Measurements from ENCODE around the gene CNPY3.
A peak's percentile ranks its signal among the peaks of the same experiment; 100 is the strongest.

CNPY3 gene

DNA sequence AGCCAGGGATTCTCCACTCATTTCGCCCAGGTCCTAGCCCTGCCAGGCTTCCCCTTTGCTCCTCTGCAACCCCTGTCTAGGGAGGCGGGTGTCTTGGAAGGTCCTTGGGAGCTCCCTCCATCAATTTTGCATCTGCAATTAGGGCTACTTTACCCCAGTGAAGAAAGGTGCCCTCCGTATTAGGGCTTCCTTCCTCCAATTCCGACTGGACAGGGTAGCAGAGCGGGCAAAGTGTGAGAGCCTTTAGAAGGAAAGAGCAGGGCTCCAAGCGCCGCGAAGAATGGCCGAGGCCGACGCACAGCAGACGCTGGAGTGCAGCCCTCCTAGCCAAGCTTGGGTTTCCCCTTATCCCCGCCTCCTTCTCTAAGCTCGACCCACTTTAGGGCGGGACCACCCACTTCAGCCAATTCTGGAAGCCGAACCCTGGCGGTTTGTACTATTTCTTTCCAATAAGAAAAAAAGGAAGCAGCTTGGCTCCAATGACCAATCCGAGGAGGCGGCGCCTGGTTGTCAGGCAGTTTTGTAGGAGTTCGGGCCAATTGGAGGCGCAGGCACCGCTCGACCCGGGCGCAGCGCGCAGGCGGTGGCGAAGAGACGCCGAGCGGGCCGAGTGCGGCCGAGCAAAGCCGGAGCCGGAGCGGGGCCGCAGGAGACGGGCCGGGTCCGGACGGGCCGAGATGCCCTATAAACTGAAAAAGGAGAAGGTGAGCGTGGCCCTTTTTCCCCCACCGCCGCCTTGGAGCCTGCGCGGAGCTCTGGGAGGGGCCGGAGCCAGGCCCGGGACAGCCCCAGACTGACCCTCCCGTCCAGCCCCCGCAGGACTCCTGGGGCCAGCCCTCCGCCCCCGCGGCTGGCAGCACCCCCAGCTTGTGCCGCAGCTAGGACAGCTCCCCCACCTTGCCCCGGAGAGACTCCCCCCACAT lies 55.0 kb downstream of the CNPY3 start, which contains the start of gene PPP2R5D:
Gene PPP2R5D, plus strand, starts transcription at position 570 of the 923 bp plus-strand sequence. Its CDS starts 108 bp downstream, at position 678.
- H3K4me3 ChIP-seq (replicated peaks; ENCODE audit: low read depth, low read length), result peak within 1 kb of the TSS; percentile 78
- TF ChIP-seq, protein P1, sequence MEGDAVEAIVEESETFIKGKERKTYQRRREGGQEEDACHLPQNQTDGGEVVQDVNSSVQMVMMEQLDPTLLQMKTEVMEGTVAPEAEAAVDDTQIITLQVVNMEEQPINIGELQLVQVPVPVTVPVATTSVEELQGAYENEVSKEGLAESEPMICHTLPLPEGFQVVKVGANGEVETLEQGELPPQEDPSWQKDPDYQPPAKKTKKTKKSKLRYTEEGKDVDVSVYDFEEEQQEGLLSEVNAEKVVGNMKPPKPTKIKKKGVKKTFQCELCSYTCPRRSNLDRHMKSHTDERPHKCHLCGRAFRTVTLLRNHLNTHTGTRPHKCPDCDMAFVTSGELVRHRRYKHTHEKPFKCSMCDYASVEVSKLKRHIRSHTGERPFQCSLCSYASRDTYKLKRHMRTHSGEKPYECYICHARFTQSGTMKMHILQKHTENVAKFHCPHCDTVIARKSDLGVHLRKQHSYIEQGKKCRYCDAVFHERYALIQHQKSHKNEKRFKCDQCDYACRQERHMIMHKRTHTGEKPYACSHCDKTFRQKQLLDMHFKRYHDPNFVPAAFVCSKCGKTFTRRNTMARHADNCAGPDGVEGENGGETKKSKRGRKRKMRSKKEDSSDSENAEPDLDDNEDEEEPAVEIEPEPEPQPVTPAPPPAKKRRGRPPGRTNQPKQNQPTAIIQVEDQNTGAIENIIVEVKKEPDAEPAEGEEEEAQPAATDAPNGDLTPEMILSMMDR (IDR thresholded peaks at IDR 0.05; ENCODE audit: low read length, missing control alignments), result no peak
- DNase-seq (ENCODE audit: low read depth), result peak; percentile 99

DNA sequence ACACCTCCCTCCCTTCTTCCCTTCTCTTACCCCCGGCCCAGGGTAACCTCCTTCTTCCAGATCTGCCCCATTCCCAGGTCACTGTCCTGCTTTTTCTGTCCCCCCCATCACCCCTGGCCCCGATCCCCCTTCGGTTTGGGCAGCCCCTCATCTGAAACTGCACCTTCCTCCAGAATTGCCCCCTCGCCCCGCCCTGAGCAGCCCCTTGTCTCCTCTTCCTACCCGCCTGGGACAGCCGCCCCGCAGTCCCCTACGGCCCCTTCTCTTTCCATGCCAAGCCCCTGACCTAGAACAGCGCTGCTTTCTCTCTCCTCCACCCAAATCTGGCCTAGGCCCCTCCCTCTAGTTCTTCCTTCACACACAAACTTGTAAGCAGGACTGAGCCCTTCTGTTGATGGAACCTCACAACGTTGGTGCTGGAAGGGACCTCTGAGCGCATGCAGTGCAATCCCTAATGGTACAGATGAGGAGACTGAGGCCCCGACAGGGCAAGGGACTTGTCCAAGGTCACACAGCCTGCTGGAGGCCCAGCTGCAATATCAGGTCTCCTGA lies 55.7 kb downstream of the CNPY3 start:
- H3K4me3 ChIP-seq (replicated peaks; ENCODE audit: low read depth, low read length), result peak overlapping the region; percentile 78
- DNase-seq (ENCODE audit: low read depth), result no peak
- TF ChIP-seq, protein P1 (IDR thresholded peaks at IDR 0.05; ENCODE audit: low read length, missing control alignments), result no peak

DNA sequence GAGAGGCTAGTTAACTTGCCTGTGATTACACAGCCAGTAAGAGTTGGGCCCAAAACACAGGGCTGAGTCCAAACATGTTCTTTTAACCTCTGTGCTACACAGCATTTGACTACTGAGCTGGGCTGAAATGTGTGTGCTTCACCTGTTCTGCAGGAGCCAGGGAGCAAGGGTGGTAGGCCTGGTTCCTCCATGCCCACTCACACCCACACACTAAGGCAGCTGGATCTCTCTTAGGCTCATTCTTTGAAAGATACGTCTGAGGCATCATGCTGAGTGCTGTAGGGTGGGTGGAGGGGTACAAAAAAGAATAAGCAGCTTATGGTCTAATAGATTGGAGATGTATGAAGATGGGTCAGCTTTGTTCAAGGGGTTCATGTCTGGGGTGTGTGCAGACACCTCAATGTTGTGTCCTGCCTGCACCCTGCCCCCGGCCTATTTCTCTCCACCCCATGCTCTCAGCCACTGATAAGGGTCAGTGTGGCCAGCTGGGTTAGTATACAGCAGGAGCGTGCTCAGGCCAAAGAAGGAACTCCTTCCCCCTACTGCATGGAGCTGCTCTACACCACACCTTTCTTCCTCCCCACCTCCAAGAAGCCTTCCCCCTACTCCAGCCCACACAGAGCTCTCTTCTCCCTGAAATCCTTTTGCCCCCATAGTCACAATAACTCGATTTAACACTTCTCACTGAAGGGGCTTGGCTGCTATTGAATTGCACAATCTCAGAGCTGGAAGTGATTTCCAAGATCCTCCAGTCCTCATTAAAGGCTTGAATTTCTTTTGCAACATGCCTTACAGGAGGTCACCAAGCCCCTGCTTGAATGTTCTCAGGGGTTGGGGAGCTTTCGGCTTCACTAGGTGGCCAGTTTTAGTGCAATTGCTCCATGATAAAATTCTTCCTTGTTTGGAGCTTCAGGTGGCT lies 58.5 kb downstream of the CNPY3 start:
- TF ChIP-seq, protein P1 (IDR thresholded peaks at IDR 0.05; ENCODE audit: low read length, missing control alignments), result no peak
- no peak overlapping the region for H3K4me3 ChIP-seq (replicated peaks; ENCODE audit: low read depth, low read length)
- no peak for DNase-seq (ENCODE audit: low read depth)

GRCh38 chr6:42988486-42989020 lies 59.3 kb downstream of the CNPY3 start:
- TF ChIP-seq, protein P1 (IDR thresholded peaks at IDR 0.05; ENCODE audit: low read length, missing control alignments), result no peak
- no peak overlapping the region for H3K4me3 ChIP-seq (replicated peaks; ENCODE audit: low read depth, low read length)
- peak; percentile 74 for DNase-seq (ENCODE audit: low read depth)

Measured in fibroblast of pulmonary artery (primary cell).